ENCODE measurements around the gene RCN1.

- TF ChIP-seq CTCF (IDR thresholded peaks at IDR 0.05; ENCODE audit: insufficient read depth, low read depth, low read length) (no peak), EZH2 (IDR thresholded peaks at IDR 0.05; ENCODE audit: insufficient read depth, low read length) (no peak)
These were observed 63.4 kb downstream of the RCN1 start for GRCh38 chr11:32154275-32154674.

All from astrocyte (in vitro differentiated cells and primary cell).